Esophagus muscularis mucosa (tissue), 4 donors: ENCODE results near the gene E2F4. TPM values are rescaled to one million over a fixed set of nuclear protein-coding genes. Genes with fewer than 3 reads are reported as not detected.
A peak's percentile ranks its signal among the peaks of the same experiment; 100 is the strongest.

ENCODE experiments used
- DNase-seq: peaks from one replicate; pipeline ENCODE4 v3.0.0-alpha.2; 2017; ENCODE audit errors: extremely low spot score
- H3K27ac ChIP-seq, 4 donors: fragments of 200-600 bp; sonication (generic); replicated peaks in 1 of 4; 1 replicate in 3 of 4; 2 replicates in 1 of 4; pipeline ENCODE4 v1.5.1; 2016 to 2019; ENCODE audit warnings: mild to moderate bottlenecking in 1 of 4
- H3K27me3 ChIP-seq, 4 donors: fragments of 200-600 bp; sonication (generic); one replicate each; pipeline versions ENCODE4 v1.5.1 to v1.6.0; 2016 to 2019
- H3K36me3 ChIP-seq, 4 donors: fragments of 200-600 bp; sonication (generic); one replicate each; pipeline ENCODE4 v1.5.1; 2016 to 2019
- H3K4me1 ChIP-seq, 4 donors: fragments of 200-600 bp; sonication (generic); one replicate each; pipeline ENCODE4 v1.5.1; 2016 to 2019
- H3K4me3 ChIP-seq, 4 donors: fragments of 200-600 bp; sonication (generic); 1 replicate in 2 of 4; 2 replicates in 2 of 4; pipeline ENCODE4 v1.5.1; 2016 to 2019; ENCODE audit warnings: mild to moderate bottlenecking in 4 of 4, moderate library complexity in 1 of 4
- H3K9me3 ChIP-seq, 4 donors: fragments of 200-600 bp; sonication (generic); 1 replicate in 3 of 4; 2 replicates in 1 of 4; pipeline ENCODE4 v1.5.1; 2016 to 2019
- EP300 ChIP-seq: sonication (generic); formaldehyde crosslinking; IDR thresholded peaks from one replicate; pipeline ENCODE4 v1.6.1; 2017; ENCODE audit warnings: antibody characterized with exemption
- POLR2A ChIP-seq: fragments of 450-650 bp; IDR thresholded peaks from one replicate; pipeline ENCODE4 v1.6.1; 2017; ENCODE audit warnings: antibody characterized with exemption, moderate library complexity, mild to moderate bottlenecking, low read depth
- POLR2AphosphoS5 ChIP-seq, 2 donors: sonication (generic); formaldehyde crosslinking; IDR thresholded peaks; one replicate each; pipeline ENCODE4 v1.6.1; 2017; ENCODE audit warnings: antibody characterized with exemption in 2 of 2
- WGBS: methylation state at CpG from one replicate; pipeline ENCODE4 v1.1.5; 2018; 5-methylcytosine and 5-hydroxymethylcytosine counted together
- intact Hi-C: fragments of 100-400 bp; cut with DNase I; formaldehyde crosslinking; loops from one replicate; pipeline ENCODE4 v1.15.1; 2023
- total RNA-seq, 4 donors: library from RNA; depleted of rRNA; stranded (reverse); fragments of >200 nt; gene quantifications; one replicate each; pipeline versions ENCODE4 v1.1.0 to v1.2.1, GENCODE V29; 2016
- TF ChIP-seq, protein P1 (sequence below), 3 experiments: fragments of 200-600 bp in 2 of 3; fragments of 450-650 bp in 1 of 3; sonication (generic) in 2 of 3; IDR thresholded peaks; one replicate each; pipeline ENCODE4 v1.5.1; 2017 to 2019; ENCODE audit warnings: antibody characterized with exemption in 3 of 3, mild to moderate bottlenecking in 2 of 3, moderate library complexity in 1 of 3

Gene E2F4
- total RNA-seq, 4 donors from 2014 or later, result 54.8 to 96.9 (median 93.1) TPM

DNA sequence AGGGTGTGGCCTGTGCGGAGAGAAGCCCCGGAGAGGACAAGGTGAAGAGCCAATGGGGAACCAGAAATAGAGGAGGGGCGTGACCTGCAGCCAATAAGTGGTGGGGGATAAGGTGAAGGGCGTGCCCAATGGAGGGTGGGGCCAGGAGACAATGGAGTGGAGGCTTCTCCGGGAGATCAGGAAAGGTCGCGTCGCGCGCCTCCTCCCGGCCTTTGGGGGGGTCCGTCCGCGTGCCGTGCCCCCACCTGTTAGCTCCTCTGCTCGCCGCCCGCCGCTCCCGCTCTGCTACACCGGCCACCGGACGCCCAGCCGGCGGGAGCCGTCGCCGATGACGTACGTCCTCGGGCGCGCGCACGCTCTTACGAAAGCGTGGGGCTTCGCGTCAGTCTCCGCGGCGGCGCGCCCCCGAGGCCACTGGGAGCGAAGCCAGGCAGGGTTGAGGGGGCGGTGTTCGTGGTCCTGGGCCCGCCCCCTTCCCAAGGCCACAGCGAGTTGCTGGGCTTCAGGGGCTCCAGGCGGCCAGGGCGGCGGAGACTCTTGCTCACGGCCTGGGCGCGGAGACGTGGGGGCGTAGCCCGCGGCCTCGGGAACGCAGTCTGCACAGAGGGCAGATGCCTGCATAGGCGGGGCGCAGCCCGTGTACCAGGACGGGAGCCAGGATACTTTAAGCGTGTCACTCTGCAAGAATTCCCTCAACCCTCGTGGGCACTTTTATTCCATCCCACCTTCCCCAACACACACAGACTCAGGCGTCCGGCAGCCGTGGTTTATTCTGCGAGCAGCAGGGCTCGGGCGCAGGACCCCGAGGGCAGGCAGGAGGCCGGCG is 8.1 kb upstream of the E2F4 start, which contains the start of gene MATCAP1:
Gene MATCAP1, minus strand, starts transcription at position 337 of the 826 bp plus-strand sequence. CDS start 3,353 bp downstream, outside the sequence.
- intact Hi-C loops, result loop anchor here (2.0 kb wide), 2 partner anchors 25 to 205 kb away; partner anchors contain the start of genes FBXL8 and TRADD
- peak within 1 kb of the TSS; percentile 70 to 92 (median 72) for H3K4me3 ChIP-seq
- H3K4me1 ChIP-seq, result peaks cover 25 to 63% (median 56%) of the 10 kb centered on the region in 4 donors
- H3K36me3 ChIP-seq, result no peaks in the 10 kb centered on the region
- H3K27ac ChIP-seq, result peak within 1 kb of the TSS; percentile 94 to 95 (median 94)
- H3K27me3 ChIP-seq, result no peaks in the 10 kb centered on the region
- 2% methylated on average over 11 of the region's 77 CpGs for WGBS
- DNase-seq, result peak; percentile 99
- H3K9me3 ChIP-seq, result no peaks in the 10 kb centered on the region
- TF ChIP-seq POLR2AphosphoS5 (IDR thresholded peaks at IDR 0.05) (peak; percentile 78 to 88), POLR2A (no peak), EP300 (peak; percentile 78)
- TF ChIP-seq, protein P1, sequence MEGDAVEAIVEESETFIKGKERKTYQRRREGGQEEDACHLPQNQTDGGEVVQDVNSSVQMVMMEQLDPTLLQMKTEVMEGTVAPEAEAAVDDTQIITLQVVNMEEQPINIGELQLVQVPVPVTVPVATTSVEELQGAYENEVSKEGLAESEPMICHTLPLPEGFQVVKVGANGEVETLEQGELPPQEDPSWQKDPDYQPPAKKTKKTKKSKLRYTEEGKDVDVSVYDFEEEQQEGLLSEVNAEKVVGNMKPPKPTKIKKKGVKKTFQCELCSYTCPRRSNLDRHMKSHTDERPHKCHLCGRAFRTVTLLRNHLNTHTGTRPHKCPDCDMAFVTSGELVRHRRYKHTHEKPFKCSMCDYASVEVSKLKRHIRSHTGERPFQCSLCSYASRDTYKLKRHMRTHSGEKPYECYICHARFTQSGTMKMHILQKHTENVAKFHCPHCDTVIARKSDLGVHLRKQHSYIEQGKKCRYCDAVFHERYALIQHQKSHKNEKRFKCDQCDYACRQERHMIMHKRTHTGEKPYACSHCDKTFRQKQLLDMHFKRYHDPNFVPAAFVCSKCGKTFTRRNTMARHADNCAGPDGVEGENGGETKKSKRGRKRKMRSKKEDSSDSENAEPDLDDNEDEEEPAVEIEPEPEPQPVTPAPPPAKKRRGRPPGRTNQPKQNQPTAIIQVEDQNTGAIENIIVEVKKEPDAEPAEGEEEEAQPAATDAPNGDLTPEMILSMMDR (IDR thresholded peaks at IDR 0.05), result peak in 1 of 3 experiments; percentile 7

DNA sequence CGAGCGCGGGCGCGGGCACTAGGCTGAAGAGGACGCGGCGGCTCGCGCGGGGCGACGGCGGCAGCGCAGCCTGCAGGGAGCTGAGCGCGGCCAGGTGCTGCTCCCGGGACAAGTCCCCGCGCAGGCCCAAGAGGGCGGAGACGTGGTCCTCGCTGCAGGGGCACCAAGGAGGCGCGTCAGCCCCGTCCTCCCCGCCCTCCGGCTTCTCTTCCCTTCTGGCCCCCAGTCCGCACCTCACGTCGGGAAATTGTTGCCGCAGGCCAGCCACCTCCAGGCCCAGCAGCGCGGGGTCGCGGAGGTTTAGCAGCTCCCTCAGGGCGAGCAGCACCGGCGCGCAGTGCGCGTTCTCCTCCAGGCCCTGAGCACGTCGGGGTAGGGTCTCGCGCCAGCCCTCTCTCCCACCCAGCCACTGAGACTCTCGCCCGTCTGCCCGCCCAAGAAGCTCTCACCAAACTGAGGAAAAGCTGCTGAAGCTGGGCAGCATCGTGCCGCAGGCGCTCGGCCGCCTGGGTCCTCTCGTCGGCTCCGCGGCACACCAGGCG is 7.4 kb upstream of the E2F4 start:
- H3K27me3 ChIP-seq, result no peaks in the 10 kb centered on the region
- TF ChIP-seq, protein P1 (IDR thresholded peaks at IDR 0.05), result peak in 1 of 3 experiments; percentile 9
- no peak for TF ChIP-seq POLR2A
- peaks cover 25 to 57% (median 51%) of the 10 kb centered on the region in 4 donors for H3K4me1 ChIP-seq
- no CpG with 5 or more reads among the region's 59 CpGs for WGBS
- peak overlapping the region; percentile 70 to 92 (median 72) for H3K4me3 ChIP-seq
- intact Hi-C loops, result loop anchor here (2.0 kb wide), 2 partner anchors 26 to 206 kb away; partner anchors contain the start of genes FBXL8 and TRADD
- H3K36me3 ChIP-seq, result no peaks in the 10 kb centered on the region
- no peak for DNase-seq
- H3K9me3 ChIP-seq, result no peaks in the 10 kb centered on the region
- H3K27ac ChIP-seq, result peak overlapping the region; percentile 94 to 95 (median 94)

- Histone ChIP-seq H3K4me3 (peak overlapping the region; percentile 70 to 92 (median 72)), H3K4me1 (peaks cover 25 to 52% (median 50%) of the 10 kb centered on the region in 4 donors), H3K27me3 (no peaks in the 10 kb centered on the region), H3K9me3 (no peaks in the 10 kb centered on the region), H3K36me3 (no peaks in the 10 kb centered on the region), H3K27ac (peak overlapping the region; percentile 94 to 95 (median 94))
- 13% methylated on average over 15 of the region's 43 CpGs for WGBS
- intact Hi-C loops, result loop anchor here (2.0 kb wide), 2 partner anchors 26 to 206 kb away; partner anchors contain the start of genes FBXL8 and TRADD
- TF ChIP-seq, protein P1 (IDR thresholded peaks at IDR 0.05), result peak; percentile 80 to 87 (median 85)
- peak; percentile 60 to 84 for TF ChIP-seq POLR2AphosphoS5 (IDR thresholded peaks at IDR 0.05)
- no peak for TF ChIP-seq EP300
- no peak for TF ChIP-seq POLR2A
- DNase-seq, result peak; percentile 95
Observed at GRCh38 chr16:67184995-67185650, 6.8 kb upstream of the E2F4 start.

DNA sequence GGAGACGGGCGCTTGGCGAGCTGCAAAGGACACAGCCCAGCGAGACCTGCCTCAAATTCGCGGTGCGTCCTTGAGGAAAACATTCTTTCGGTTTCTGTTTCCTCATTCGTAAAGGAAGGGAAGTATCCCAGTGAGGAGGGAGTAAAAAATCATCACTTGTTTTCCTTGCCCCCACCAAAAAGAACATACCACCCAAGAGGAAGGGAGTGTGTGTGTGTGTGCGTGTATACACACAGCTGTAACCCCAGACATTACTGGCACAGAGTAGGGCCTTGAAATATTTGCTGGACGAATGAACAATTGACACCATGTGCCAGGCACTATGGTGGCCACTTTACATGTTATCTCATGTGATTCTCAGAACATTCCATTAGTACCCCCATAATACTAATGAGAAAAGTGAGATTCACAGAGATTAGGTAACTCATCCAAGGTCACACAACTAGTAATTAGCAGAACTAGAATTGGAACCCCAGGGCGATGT is 6.3 kb upstream of the E2F4 start:
- peak overlapping the region; percentile 10 to 92 (median 48) for H3K4me3 ChIP-seq
- no peaks in the 10 kb centered on the region for H3K36me3 ChIP-seq
- H3K9me3 ChIP-seq, result no peaks in the 10 kb centered on the region
- H3K27me3 ChIP-seq, result no peaks in the 10 kb centered on the region
- intact Hi-C loops, result loop anchor here (2.0 kb wide), 2 partner anchors 27 to 207 kb away; partner anchors contain the start of genes FBXL8 and TRADD
- WGBS, result 9% methylated on average over 12 of the region's 12 CpGs
- peaks cover 27 to 49% (median 47%) of the 10 kb centered on the region in 4 donors for H3K4me1 ChIP-seq
- TF ChIP-seq, protein P1 (IDR thresholded peaks at IDR 0.05), result no peak
- TF ChIP-seq POLR2A (no peak), EP300 (no peak), POLR2AphosphoS5 (IDR thresholded peaks at IDR 0.05) (no peak)
- DNase-seq, result no peak
- H3K27ac ChIP-seq, result peak overlapping the region in 1 of 4 donors; percentile 16
